GM19397 (cell line): ENCODE measurements around the gene SIGLEC11.
"Not testable (repeated sequence)": the region's sequence is repeated elsewhere in the genome, so short reads cannot be mapped to it uniquely, and the experiment has no call there.

Experiments
- ATAC-seq: cut with Tn5 transposase; IDR thresholded peaks from one replicate; pipeline ENCODE4 v1.9.1; 2021; ENCODE audit warnings: mild to moderate bottlenecking, moderate library complexity; ENCODE audit not compliant: unreplicated experiment

SIGLEC11 gene

GRCh38 chr19:49960980-49961379 lies at the start of gene SIGLEC11:
TSS of gene SIGLEC11 (minus strand) at chr19:49961172. CDS start at chr19:49961081, 91 bp downstream.
- ATAC-seq: not testable (repeated sequence)

GRCh38 chr19:50008532-50008931 lies 47.6 kb upstream of the SIGLEC11 start:
- ATAC-seq: no peak

- ATAC-seq: no peak
Observed at GRCh38 chr19:50007947-50008346, 47.0 kb upstream of the SIGLEC11 start.

GRCh38 chr19:50007170-50007569 lies 46.2 kb upstream of the SIGLEC11 start:
- ATAC-seq: no peak

- no peak for ATAC-seq
Observed at GRCh38 chr19:50005428-50005827, 44.5 kb upstream of the SIGLEC11 start.

- ATAC-seq: no peak
Observed at GRCh38 chr19:50003810-50004419, 42.9 kb upstream of the SIGLEC11 start.

- no peak for ATAC-seq
Observed at GRCh38 chr19:50003254-50003788, 42.3 kb upstream of the SIGLEC11 start.

- no peak for ATAC-seq
Observed at GRCh38 chr19:50002386-50002960, 41.5 kb upstream of the SIGLEC11 start.

GRCh38 chr19:50001775-50002174 lies 40.8 kb upstream of the SIGLEC11 start:
- no peak for ATAC-seq

GRCh38 chr19:50000841-50001557 lies 40.0 kb upstream of the SIGLEC11 start:
- ATAC-seq: no peak

GRCh38 chr19:50000038-50000840 lies 39.3 kb upstream of the SIGLEC11 start:
- ATAC-seq: no peak

- no peak for ATAC-seq
Observed at GRCh38 chr19:49999371-50000010, 38.5 kb upstream of the SIGLEC11 start.

GRCh38 chr19:49997709-49998108 lies 36.7 kb upstream of the SIGLEC11 start:
- no peak for ATAC-seq

- no peak for ATAC-seq
Observed at GRCh38 chr19:49988433-49988832, 27.5 kb upstream of the SIGLEC11 start.

- no peak for ATAC-seq
Observed at GRCh38 chr19:49988007-49988406, 27.0 kb upstream of the SIGLEC11 start.

GRCh38 chr19:49987159-49987698 lies 26.3 kb upstream of the SIGLEC11 start:
- ATAC-seq: no peak

GRCh38 chr19:49986354-49986753 lies 25.4 kb upstream of the SIGLEC11 start:
- no peak for ATAC-seq

GRCh38 chr19:49985871-49986270 lies 24.9 kb upstream of the SIGLEC11 start:
- ATAC-seq: no peak

GRCh38 chr19:49984491-49984890 lies 23.5 kb upstream of the SIGLEC11 start:
- no peak for ATAC-seq

- no peak for ATAC-seq
Observed at GRCh38 chr19:49983645-49984229, 22.8 kb upstream of the SIGLEC11 start.
